CD4-positive, alpha-beta T cell (primary cell): ENCODE data around the gene LRP10. TPM values are rescaled to one million over a fixed set of nuclear protein-coding genes. Genes with fewer than 3 reads are reported as not detected.

ENCODE experiments used
- ATAC-seq: fragments of 200-7000 bp; cut with Tn5 transposase; one replicate; pipeline ENCODE4 v1.10.0; 2022; ENCODE audit warnings: mild to moderate bottlenecking; ENCODE audit not compliant: poor library complexity
- CTCF ChIA-PET: fragments of 350-600 bp; sonication (Branson Sonifier 250); formaldehyde crosslinking; loops from one replicate; lab custom pipeline; 2021; ENCODE audit warnings: antibody characterized with exemption, inconsistent platforms; lab: Charles Lee
- POLR2A ChIA-PET: fragments of 350-600 bp; sonication (Branson Sonifier 250); formaldehyde crosslinking; loops from one replicate; lab custom pipeline; 2021; ENCODE audit warnings: antibody characterized with exemption, inconsistent platforms; lab: Charles Lee
- DNase-seq, 14 experiments: peaks; one replicate each; pipeline ENCODE4 v3.0.0-alpha.2; 2013 to 2020; ENCODE audit warnings: mixed read lengths in 2 of 14
- H3K27ac ChIP-seq, 2 donors: one replicate each; pipeline versions ENCODE4 v1.5.1 to v1.7.0; 2013; ENCODE audit warnings: low read length in 2 of 2, low read depth in 1 of 2, mild to moderate bottlenecking in 1 of 2
- H3K27me3 ChIP-seq, 2 experiments: 1 replicate in 1 of 2; 2 replicates in 1 of 2; pipeline versions ENCODE4 v1.6.1 to v1.7.0; 2013; ENCODE audit warnings: low read length in 2 of 2, control low read depth in 1 of 2, mild to moderate bottlenecking in 1 of 2, moderate library complexity in 1 of 2; ENCODE audit not compliant: insufficient read depth in 2 of 2, control insufficient read depth in 1 of 2
- H3K36me3 ChIP-seq: one replicate; pipeline ENCODE4 v1.6.1; 2013; ENCODE audit warnings: low read length, control low read depth; ENCODE audit not compliant: insufficient read depth
- H3K4me1 ChIP-seq: one replicate; pipeline ENCODE4 v1.6.1; 2013; ENCODE audit warnings: low read length, control low read depth; ENCODE audit not compliant: insufficient read depth
- H3K4me3 ChIP-seq: one replicate; pipeline ENCODE4 v1.5.1; 2013; ENCODE audit warnings: mild to moderate bottlenecking, low read length, moderate library complexity
- H3K9me3 ChIP-seq, 2 experiments: 1 replicate in 1 of 2; 2 replicates in 1 of 2; pipeline versions ENCODE4 v1.6.1 to v1.7.0; 2013; ENCODE audit warnings: low read length in 2 of 2, mild to moderate bottlenecking in 2 of 2, control low read depth in 1 of 2, moderate library complexity in 1 of 2; ENCODE audit not compliant: control insufficient read depth in 1 of 2, insufficient read depth in 1 of 2
- H3K27ac Mint-ChIP-seq: one replicate; pipeline ENCODE4 v1.8.0; 2020; ENCODE audit warnings: mixed read lengths
- H3K27me3 Mint-ChIP-seq: one replicate; pipeline ENCODE4 v1.8.0; 2021; ENCODE audit warnings: mixed read lengths
- H3K36me3 Mint-ChIP-seq: one replicate; pipeline ENCODE4 v1.8.0; 2021; ENCODE audit warnings: low read depth, mixed read lengths
- H3K4me1 Mint-ChIP-seq: one replicate; pipeline ENCODE4 v1.8.0; 2021; ENCODE audit warnings: low read depth, mixed read lengths
- H3K4me3 Mint-ChIP-seq: one replicate; pipeline ENCODE4 v1.8.0; 2020; ENCODE audit warnings: mild to moderate bottlenecking, mixed read lengths
- H3K9me3 Mint-ChIP-seq: one replicate; pipeline ENCODE4 v1.8.0; 2020; ENCODE audit warnings: mixed read lengths
- CTCF ChIP-seq: fragments of 200-600 bp; IDR thresholded peaks from one replicate; pipeline ENCODE4 v1.8.0; 2022; ENCODE audit warnings: antibody characterized with exemption, mild to moderate bottlenecking
- intact Hi-C, 2 experiments: fragments of 100-400 bp; cut with DNase I in 1 of 2; cut with micrococcal nuclease in 1 of 2; formaldehyde crosslinking; loops; one replicate each; pipeline versions ENCODE4 v1.15.1 to v1.9.0; 2023 to 2025; cut with DNase I, micrococcal nuclease
- total RNA-seq, 174 experiments: library from RNA in 2 of 174; stranded (reverse) in 2 of 174; gene quantifications; one replicate each; pipeline ENCODE4 v1.2.3 and lab custom pipeline; 2021 to 2026

The LRP10 gene
- total RNA-seq, 2 experiments from 2014 or later = 52.4 to 54.6 TPM

GRCh38 chr14:22847661-22848341, 23.7 kb upstream of the LRP10 start:
- POLR2A ChIA-PET = no interaction called here

GRCh38 chr14:22848351-22849164, 23.0 kb upstream of the LRP10 start:
- no peak overlapping the region for H3K27ac ChIP-seq
- Mint-ChIP-seq H3K27ac (no peak overlapping the region), H3K9me3 (no peaks in the 10 kb centered on the region), H3K36me3 (no peaks in the 10 kb centered on the region), H3K27me3 (peaks cover 14% of the 10 kb centered on the region), H3K4me3 (no peak overlapping the region), H3K4me1 (peaks cover 9% of the 10 kb centered on the region)
- H3K4me3 ChIP-seq = no peak overlapping the region
- intact Hi-C loops = no loop called here
- no peaks in the 10 kb centered on the region for H3K36me3 ChIP-seq
- no peak for ATAC-seq
- ChIA-PET CTCF (no interaction called here), POLR2A (no interaction called here)
- peaks cover 0 to 2% of the 10 kb centered on the region in 2 experiments for H3K27me3 ChIP-seq
- H3K4me1 ChIP-seq = peaks cover 14% of the 10 kb centered on the region
- no peaks in the 10 kb centered on the region for H3K9me3 ChIP-seq
- peak in 1 of 14 experiments; percentile 38 for DNase-seq
- TF ChIP-seq CTCF = no peak

More at GRCh38 chr14:22847661-22848341, 23.7 kb upstream of the LRP10 start:
- Mint-ChIP-seq H3K9me3 (no peaks in the 10 kb centered on the region), H3K27ac (no peak overlapping the region), H3K27me3 (peaks cover 19% of the 10 kb centered on the region), H3K36me3 (no peaks in the 10 kb centered on the region), H3K4me3 (no peak overlapping the region), H3K4me1 (peaks cover 2% of the 10 kb centered on the region)
- TF ChIP-seq CTCF = no peak
- CTCF ChIA-PET = no interaction called here
- intact Hi-C loops = no loop called here
- no peak overlapping the region for H3K27ac ChIP-seq
- H3K4me3 ChIP-seq = no peak overlapping the region
- no peaks in the 10 kb centered on the region for H3K36me3 ChIP-seq
- peak in 2 of 14 experiments; percentile 50 to 62 for DNase-seq
- peaks cover 0 to 2% of the 10 kb centered on the region in 2 experiments for H3K27me3 ChIP-seq
- H3K9me3 ChIP-seq = no peaks in the 10 kb centered on the region
- peaks cover 7% of the 10 kb centered on the region for H3K4me1 ChIP-seq
- ATAC-seq = no peak

DNA sequence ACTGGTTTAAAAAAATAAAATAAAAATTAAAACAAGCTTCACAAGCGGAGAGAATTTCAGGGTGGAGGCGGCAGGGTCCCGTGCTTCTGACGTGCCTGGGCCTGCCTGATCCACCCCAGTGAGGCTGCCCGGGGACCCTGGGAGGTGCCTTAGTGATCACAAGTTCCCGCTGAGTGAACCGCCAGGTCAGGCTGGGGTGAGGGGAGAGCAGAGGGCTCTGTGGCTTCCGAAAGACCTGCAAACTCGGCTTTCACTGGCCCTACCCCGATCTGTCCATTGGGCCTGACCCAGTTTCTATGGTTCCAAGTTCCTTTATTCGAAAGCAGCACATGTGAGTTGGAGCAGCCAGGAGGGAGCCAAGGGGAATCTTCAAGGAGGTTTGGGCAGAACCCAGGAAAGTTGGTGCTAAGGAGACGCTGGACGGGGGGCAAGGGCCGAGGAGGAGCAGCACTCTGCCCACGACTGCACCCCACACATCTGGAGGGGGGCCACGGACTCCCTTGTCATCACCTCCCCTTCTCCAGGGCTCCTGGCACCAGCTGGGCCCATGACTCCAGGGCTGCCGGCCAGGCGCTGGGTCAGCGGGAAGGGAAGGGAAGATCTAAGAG, 22.2 kb upstream of the LRP10 start:
- H3K27me3 Mint-ChIP-seq = peaks cover 14% of the 10 kb centered on the region
- Histone ChIP-seq H3K9me3 (no peaks in the 10 kb centered on the region), H3K27ac (no peak overlapping the region), H3K36me3 (no peaks in the 10 kb centered on the region), H3K27me3 (peaks cover 0 to 2% of the 10 kb centered on the region in 2 experiments), H3K4me1 (peaks cover 16% of the 10 kb centered on the region), H3K4me3 (no peak overlapping the region)
- no peak overlapping the region for H3K4me3 Mint-ChIP-seq
- no peak overlapping the region for H3K27ac Mint-ChIP-seq
- peaks cover 11% of the 10 kb centered on the region for H3K4me1 Mint-ChIP-seq
- H3K36me3 Mint-ChIP-seq = no peaks in the 10 kb centered on the region
- no peak for TF ChIP-seq CTCF
- CTCF ChIA-PET = interaction anchor here (6.7 kb wide), 1 partner anchor 26 kb away, joined by 67 read pairs; no protein-coding TSS in a partner anchor
- intact Hi-C loops = no loop called here
- ATAC-seq (no peak), DNase-seq (no peak)
- no peaks in the 10 kb centered on the region for H3K9me3 Mint-ChIP-seq
- POLR2A ChIA-PET = interaction anchor here (2.2 kb wide), 1 partner anchor 279 kb away, joined by 7 read pairs; no protein-coding TSS in a partner anchor
